Peyer's patch (tissue), 4 donors: ENCODE results near the gene RAD51C. TPM values are rescaled to one million over a fixed set of nuclear protein-coding genes. Genes with fewer than 3 reads are reported as not detected.

ENCODE experiments used
- DNase-seq, 3 donors: peaks; one replicate each; pipeline ENCODE4 v3.0.0-alpha.2; 2017 to 2019
- H3K27ac ChIP-seq, 4 donors: fragments of 200-600 bp; sonication (generic); one replicate each; pipeline ENCODE4 v1.5.1; 2016 to 2019
- H3K27me3 ChIP-seq, 2 donors: fragments of 200-600 bp; sonication (generic); one replicate each; pipeline ENCODE4 v1.5.1; 2019
- H3K36me3 ChIP-seq, 3 donors: fragments of 200-600 bp; sonication (generic); one replicate each; pipeline ENCODE4 v1.5.1; 2016 to 2019
- H3K4me1 ChIP-seq, 4 donors: fragments of 200-600 bp; sonication (generic); one replicate each; pipeline ENCODE4 v1.5.1; 2016 to 2019
- H3K4me3 ChIP-seq, 4 donors: fragments of 200-600 bp; sonication (generic); 1 replicate in 3 of 4; 2 replicates in 1 of 4; pipeline ENCODE4 v1.5.1; 2016 to 2019; ENCODE audit warnings: mild to moderate bottlenecking in 1 of 4
- H3K9me3 ChIP-seq, 4 donors: fragments of 200-600 bp; sonication (generic); one replicate each; pipeline ENCODE4 v1.5.1; 2016 to 2019; ENCODE audit warnings: mild to moderate bottlenecking in 1 of 4
- CTCF ChIP-seq, 6 experiments: fragments of 450-650 bp in 4 of 6; fragments of 200-600 bp in 2 of 6; sonication (generic) in 1 of 6; IDR thresholded peaks; one replicate each; pipeline ENCODE4 v1.5.1; 2017 to 2019; ENCODE audit warnings: antibody characterized with exemption in 6 of 6, mild to moderate bottlenecking in 3 of 6, moderate library complexity in 1 of 6
- POLR2A ChIP-seq, 2 donors: fragments of 450-650 bp; IDR thresholded peaks; one replicate each; pipeline ENCODE4 v1.5.1; 2017; ENCODE audit warnings: antibody characterized with exemption in 2 of 2, mild to moderate bottlenecking in 2 of 2, moderate library complexity in 2 of 2
- total RNA-seq, 4 donors: library from RNA; depleted of rRNA; stranded (reverse); fragments of >200 nt; gene quantifications; one replicate each; pipeline ENCODE4 v1.1.0, GENCODE V29; 2016

Gene RAD51C
- total RNA-seq, 4 donors from 2014 or later: 4.0 to 41.3 (median 8.3) TPM

DNA sequence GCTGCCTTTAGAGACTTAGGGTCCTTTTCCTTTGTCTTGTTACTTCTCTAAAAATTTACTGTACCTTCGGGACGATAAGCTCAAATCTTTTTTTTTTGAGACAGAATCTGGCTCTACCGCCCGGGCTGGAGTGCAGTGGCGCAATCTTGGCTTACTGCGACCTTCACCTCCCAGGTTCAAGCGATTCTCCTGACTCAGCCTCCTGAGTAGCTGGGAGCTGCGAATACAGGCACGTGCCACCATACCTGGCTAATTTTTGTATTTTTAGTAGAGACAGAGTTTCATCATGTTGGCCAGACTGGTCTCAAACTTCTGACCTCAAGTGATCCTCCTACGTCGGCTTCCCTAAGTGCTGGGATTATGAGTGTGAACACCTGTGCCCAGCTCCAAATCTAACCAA lies 7.4 kb downstream of the RAD51C start:
- no peak for TF ChIP-seq POLR2A (IDR thresholded peaks at IDR 0.05)
- no peak for TF ChIP-seq CTCF (IDR thresholded peaks at IDR 0.05)
- H3K27me3 ChIP-seq: no peaks in the 10 kb centered on the region
- no peaks in the 10 kb centered on the region for H3K9me3 ChIP-seq
- no peak overlapping the region for H3K4me3 ChIP-seq
- H3K36me3 ChIP-seq: no peaks in the 10 kb centered on the region
- no peak for DNase-seq
- no peaks in the 10 kb centered on the region for H3K4me1 ChIP-seq
- no peak overlapping the region for H3K27ac ChIP-seq

- Histone ChIP-seq H3K9me3 (no peaks in the 10 kb centered on the region), H3K27me3 (no peaks in the 10 kb centered on the region), H3K4me3 (no peak overlapping the region), H3K4me1 (no peaks in the 10 kb centered on the region), H3K27ac (no peak overlapping the region), H3K36me3 (no peaks in the 10 kb centered on the region)
- no peak for DNase-seq
- no peak for TF ChIP-seq CTCF (IDR thresholded peaks at IDR 0.05)
- no peak for TF ChIP-seq POLR2A (IDR thresholded peaks at IDR 0.05)
These were observed 9.7 kb downstream of the RAD51C start for GRCh38 chr17:58702045-58702476.

- Histone ChIP-seq H3K4me1 (no peaks in the 10 kb centered on the region), H3K27ac (no peak overlapping the region), H3K9me3 (no peaks in the 10 kb centered on the region), H3K4me3 (no peak overlapping the region), H3K27me3 (no peaks in the 10 kb centered on the region), H3K36me3 (no peaks in the 10 kb centered on the region)
- no peak for DNase-seq
- TF ChIP-seq CTCF (IDR thresholded peaks at IDR 0.05): no peak
- TF ChIP-seq POLR2A (IDR thresholded peaks at IDR 0.05): no peak
These were observed 10.3 kb downstream of the RAD51C start for GRCh38 chr17:58702708-58703107.

DNA sequence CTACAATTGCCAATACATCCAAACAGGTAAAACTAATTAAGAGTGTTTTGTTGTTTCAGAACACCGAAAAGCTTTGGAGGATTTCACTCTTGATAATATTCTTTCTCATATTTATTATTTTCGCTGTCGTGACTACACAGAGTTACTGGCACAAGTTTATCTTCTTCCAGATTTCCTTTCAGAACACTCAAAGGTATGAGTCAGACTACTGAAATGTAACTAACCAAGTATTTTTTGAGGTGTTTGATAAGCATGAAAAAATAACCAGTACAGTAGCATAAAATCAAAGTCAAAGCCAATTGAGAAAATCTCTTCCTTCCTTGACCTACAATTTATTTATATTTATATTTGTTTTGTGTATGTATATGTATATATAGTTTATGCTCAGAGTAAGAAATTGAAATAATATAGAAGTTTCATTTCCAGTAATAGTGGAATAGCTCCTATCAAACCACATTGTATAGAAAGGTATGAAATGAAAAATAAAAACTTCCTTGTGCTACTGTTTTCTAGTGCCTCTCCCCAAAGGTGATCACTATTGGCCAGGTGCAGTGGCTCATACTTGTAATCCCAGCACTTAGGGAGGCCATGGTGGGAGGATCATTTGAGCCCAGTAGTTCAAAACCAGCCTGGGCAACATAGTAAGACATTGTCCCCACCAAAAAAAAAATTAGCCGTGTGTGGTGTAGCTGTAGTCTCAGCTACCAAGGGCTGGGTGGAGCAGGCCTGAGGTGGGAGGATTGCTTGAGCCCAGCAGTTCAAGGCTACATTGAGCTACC lies 10.9 kb downstream of the RAD51C start:
- Histone ChIP-seq H3K4me3 (no peak overlapping the region), H3K4me1 (no peaks in the 10 kb centered on the region), H3K27ac (no peak overlapping the region), H3K36me3 (no peaks in the 10 kb centered on the region), H3K27me3 (no peaks in the 10 kb centered on the region), H3K9me3 (no peaks in the 10 kb centered on the region)
- TF ChIP-seq POLR2A (IDR thresholded peaks at IDR 0.05) (no peak), CTCF (IDR thresholded peaks at IDR 0.05) (no peak)
- no peak for DNase-seq

GRCh38 chr17:58703916-58704286 lies 11.5 kb downstream of the RAD51C start:
- Histone ChIP-seq H3K36me3 (no peaks in the 10 kb centered on the region), H3K9me3 (no peaks in the 10 kb centered on the region), H3K4me3 (no peak overlapping the region), H3K4me1 (no peaks in the 10 kb centered on the region), H3K27ac (no peak overlapping the region), H3K27me3 (no peaks in the 10 kb centered on the region)
- DNase-seq: no peak
- TF ChIP-seq POLR2A (IDR thresholded peaks at IDR 0.05): no peak
- TF ChIP-seq CTCF (IDR thresholded peaks at IDR 0.05): no peak
